K562 (cell line): ENCODE results near the gene PHACTR3. TPM values are rescaled to one million over a fixed set of nuclear protein-coding genes. Genes with fewer than 3 reads are reported as not detected.

Source experiments
- ATAC-seq: fragments of 200-7000 bp; cut with Tn5 transposase; 3 replicates; pipeline ENCODE4 v1.9.1; 2020; ENCODE audit warnings: moderate library complexity
- BruUV-seq: library from RNA; stranded (reverse); fragments of 400-500 nt; replicated peaks from 2 replicates; lab custom pipeline; 2021; lab: Mats Ljungman, UMichigan
- CTCF ChIA-PET: fragments of 300-600 bp; formaldehyde crosslinking; extraction: SDS; loops from one replicate; lab custom pipeline; 2021; ENCODE audit warnings: low intra/inter-chr PET ratio; lab: Yijun Ruan, JAX
- POLR2A ChIA-PET: fragments of 300-600, 350-650 bp; sonication (Branson Sonifier 250); formaldehyde crosslinking; extraction: SDS; loops from one replicate; lab custom pipeline; 2021; ENCODE audit warnings: antibody characterized with exemption, inconsistent platforms; lab: Yijun Ruan, JAX
- DNase-seq, 4 experiments: peaks; one replicate each; pipeline versions ENCODE4 v3.0.0 to v3.0.0-alpha.2; 2011 to 2018; ENCODE audit warnings: low spot score in 3 of 4, mixed read lengths in 3 of 4; ENCODE audit errors: extremely low read depth in 1 of 4
- FAIRE-seq: peaks from 2 replicates; lab custom pipeline; 2011; peaks lifted over from hg19 to GRCh38; lab: Jason Lieb, UNC
- H2AFZ ChIP-seq: 2 replicates; pipeline ENCODE4 v1.6.0; 2011; ENCODE audit warnings: low read depth, low read length, control low read depth, inconsistent platforms
- H3K27ac ChIP-seq: fragments of 200-600 bp; 3 replicates; pipeline ENCODE4 v1.8.0; 2011; ENCODE audit warnings: low read depth, mild to moderate bottlenecking, control low read depth, inconsistent platforms, low read length, moderate library complexity, mixed read lengths; ENCODE audit errors: extremely low read depth
- H3K27me3 ChIP-seq, 2 experiments: fragments of 300-600 bp in 1 of 2; 2 replicates in 1 of 2; 3 replicates in 1 of 2; pipeline versions ENCODE4 v1.6.0 to v1.8.0; 2011; ENCODE audit warnings: inconsistent platforms in 2 of 2, low read length in 2 of 2, mild to moderate bottlenecking in 1 of 2, mixed read lengths in 1 of 2, moderate library complexity in 1 of 2; ENCODE audit not compliant: control insufficient read depth in 2 of 2, insufficient read depth in 2 of 2
- H3K36me3 ChIP-seq: fragments of 300-600 bp; 3 replicates; pipeline ENCODE4 v1.8.0; 2011; ENCODE audit warnings: mild to moderate bottlenecking, low read length, inconsistent platforms; ENCODE audit not compliant: control insufficient read depth, insufficient read depth
- H3K4me1 ChIP-seq, 2 experiments: fragments of 200-600 bp in 1 of 2; replicated peaks in 1 of 2; 2 replicates in 1 of 2; 3 replicates in 1 of 2; pipeline versions ENCODE4 v1.5.1 to v1.8.0; 2011; ENCODE audit warnings: inconsistent platforms in 2 of 2, low read length in 2 of 2, mild to moderate bottlenecking in 1 of 2, mixed read lengths in 1 of 2, moderate library complexity in 1 of 2; ENCODE audit not compliant: control insufficient read depth in 2 of 2, insufficient read depth in 2 of 2
- H3K4me2 ChIP-seq: 2 replicates; pipeline ENCODE4 v1.6.1; 2011; ENCODE audit warnings: low read length, control low read depth, inconsistent platforms, mixed read lengths; ENCODE audit not compliant: insufficient read depth
- H3K4me3 ChIP-seq: fragments of 200-600 bp; sonication (generic), shearing (Covaris generic); 2 replicates; pipeline ENCODE4 v1.5.1; 2016; ENCODE audit warnings: control low read depth, inconsistent platforms
- H3K79me2 ChIP-seq: fragments of 200-600 bp; 3 replicates; pipeline ENCODE4 v1.8.0; 2011; ENCODE audit warnings: low read length, inconsistent platforms; ENCODE audit not compliant: control insufficient read depth, insufficient read depth
- H3K9ac ChIP-seq, 2 experiments: 2 replicates each; pipeline versions ENCODE4 v1.6.0 to v1.6.1; 2011; ENCODE audit warnings: low read depth in 2 of 2, low read length in 2 of 2, control low read depth in 1 of 2, inconsistent platforms in 1 of 2, mild to moderate bottlenecking in 1 of 2, mixed read lengths in 1 of 2; ENCODE audit not compliant: insufficient read depth in 1 of 2
- H3K9me1 ChIP-seq: one replicate; pipeline ENCODE4 v1.6.0; 2011; ENCODE audit warnings: inconsistent platforms, mild to moderate bottlenecking, low read length, moderate library complexity; ENCODE audit not compliant: control insufficient read depth, insufficient read depth
- H3K9me3 ChIP-seq: replicated peaks from 2 replicates; pipeline ENCODE4 v1.5.1; 2011; ENCODE audit warnings: low read depth, low read length, inconsistent platforms; ENCODE audit not compliant: control insufficient read depth, insufficient read depth
- H4K20me1 ChIP-seq: replicated peaks from 2 replicates; pipeline ENCODE4 v1.6.1; 2011; ENCODE audit warnings: low read length, inconsistent platforms, mixed read lengths; ENCODE audit not compliant: control insufficient read depth, insufficient read depth
- ADNP ChIP-seq: fragments of 200-800 bp; sonication (Bioruptor generic); IDR thresholded peaks from 2 replicates; pipeline ENCODE4 v1.6.1; 2016; ENCODE audit warnings: missing genetic modification characterization, missing compliant biosample characterization
- ATF7 ChIP-seq: fragments of 450-650 bp; IDR thresholded peaks from 2 replicates; pipeline ENCODE4 v1.7.1; 2014; ENCODE audit warnings: mild to moderate bottlenecking, moderate library complexity
- CBFA2T2 ChIP-seq: fragments of 450-650 bp; conservative IDR thresholded peaks from 2 replicates; pipeline ENCODE4 v1.6.1; 2017; ENCODE audit warnings: mild to moderate bottlenecking
- CXXC5 ChIP-seq: fragments of 250-450 bp; sonication (Bioruptor Pico); IDR thresholded peaks from 2 replicates; pipeline ENCODE4 v1.8.0; 2022; ENCODE audit warnings: inconsistent platforms, mild to moderate bottlenecking, moderate library complexity
- ELF2 ChIP-seq: fragments of 250-450 bp; sonication (Bioruptor Pico); IDR thresholded peaks from 2 replicates; pipeline ENCODE4 v1.5.0; 2021; ENCODE audit warnings: mild to moderate bottlenecking
- GTF2E2 ChIP-seq: fragments of 200-800 bp; sonication (Bioruptor generic); IDR thresholded peaks from 2 replicates; pipeline ENCODE4 v1.6.1; 2016; ENCODE audit warnings: missing genetic modification characterization, missing compliant biosample characterization
- HDGF ChIP-seq: fragments of 450-650 bp; IDR thresholded peaks from 2 replicates; pipeline ENCODE4 v1.6.1; 2016
- PHF8 ChIP-seq: fragments of 200-600 bp; sonication (generic); IDR thresholded peaks from 2 replicates; pipeline ENCODE4 v1.6.1; 2012; ENCODE audit warnings: mixed run types, mild to moderate bottlenecking, inconsistent platforms, low read length, moderate library complexity, borderline replicate concordance
- RBM14 ChIP-seq: fragments of 200-400 bp; formaldehyde crosslinking; IDR thresholded peaks from 2 replicates; pipeline ENCODE4 v1.6.1; 2018; ENCODE audit warnings: low read depth, mild to moderate bottlenecking, low read length, moderate library complexity, borderline replicate concordance; ENCODE audit not compliant: insufficient read depth
- STAT5A ChIP-seq: IDR thresholded peaks from 2 replicates; pipeline ENCODE4 v1.6.1; 2012; ENCODE audit warnings: low read length, inconsistent platforms, borderline replicate concordance
- TARDBP ChIP-seq: fragments of 450-650 bp; IDR thresholded peaks from 2 replicates; pipeline ENCODE4 v1.6.1; 2016
- TFAM ChIP-seq: fragments of 250-450 bp; sonication (Bioruptor Pico); conservative IDR thresholded peaks from 2 replicates; pipeline ENCODE4 v1.5.0; 2021; ENCODE audit warnings: mild to moderate bottlenecking, moderate library complexity
- ZBTB8A ChIP-seq: fragments of 450-650 bp; IDR thresholded peaks from 2 replicates; pipeline ENCODE4 v1.6.1; 2018; ENCODE audit warnings: mild to moderate bottlenecking, moderate library complexity; ENCODE audit not compliant: partially characterized antibody
- WGBS: fragments of 100-300 bp; shearing (Covaris generic); methylation state at CpG from one replicate; pipeline ENCODE4 v1.1.6; 2016; ENCODE audit warnings: low coverage, mixed read lengths; ENCODE audit not compliant: insufficient coverage; ENCODE audit errors: missing lambda C conversion rate; 5-methylcytosine and 5-hydroxymethylcytosine counted together
- in situ Hi-C: fragments of 300-500 bp; cut with MboI; formaldehyde crosslinking; loops from 4 replicates; pipeline ENCODE4 v1.15.0; 2018; ENCODE audit warnings: inconsistent platforms, mixed read lengths
- intact Hi-C: fragments of 100-400 bp; cut with micrococcal nuclease; formaldehyde crosslinking; loops from 2 replicates; pipeline ENCODE4 v1.14.2; 2022
- polyA plus RNA-seq, 8 experiments: library from polyadenylated mRNA; depleted of rRNA in 4 of 8; stranded (reverse) in 5 of 8; unstranded in 3 of 8; fragments of >200 nt; fragmentation: Nextera tagmentation in 2 of 8; fragmentation: Illumina TruSeq in 1 of 8; extraction: Ambion mirVana in 2 of 8; extraction: Trizol in 1 of 8; gene quantifications; 2 replicates each; pipeline versions ENCODE4 v1.2.1 to v1.2.3, GENCODE V29; 2011 to 2014; ENCODE audit warnings: inconsistent platforms in 1 of 8, missing spikeins in 1 of 8
- total RNA-seq, 7 experiments: library from RNA; depleted of rRNA in 6 of 7; stranded (reverse); fragments of >200 nt in 6 of 7; fragmentation: Illumina TruSeq in 2 of 7; extraction: Trizol in 2 of 7; gene quantifications; 2 replicates each; pipeline versions ENCODE4 v1.2.1 to v1.2.3, GENCODE V29; 2011 to 2021; ENCODE audit warnings: low replicate concordance in 1 of 7
- TF ChIP-seq, protein P1 (sequence below): sonication (generic); formaldehyde crosslinking; IDR thresholded peaks from 2 replicates; pipeline ENCODE4 v1.8.1; 2023; ENCODE audit warnings: mild to moderate bottlenecking, missing genetic modification reagents
- TF ChIP-seq, protein P2 (sequence below): IDR thresholded peaks from 2 replicates; pipeline ENCODE4 v1.6.1; 2014; ENCODE audit warnings: antibody characterized with exemption
- TF ChIP-seq, protein P3 (sequence below): fragments of 450-650 bp; formaldehyde crosslinking; IDR thresholded peaks from 2 replicates; pipeline ENCODE4 v1.4.0; 2022; ENCODE audit warnings: mild to moderate bottlenecking, moderate library complexity

The PHACTR3 gene
- total and polyA plus RNA-seq, 9 of the 15 experiments (the other 6 are each of a cell fraction or from before 2014, with no cell fraction given) = not detected

DNA sequence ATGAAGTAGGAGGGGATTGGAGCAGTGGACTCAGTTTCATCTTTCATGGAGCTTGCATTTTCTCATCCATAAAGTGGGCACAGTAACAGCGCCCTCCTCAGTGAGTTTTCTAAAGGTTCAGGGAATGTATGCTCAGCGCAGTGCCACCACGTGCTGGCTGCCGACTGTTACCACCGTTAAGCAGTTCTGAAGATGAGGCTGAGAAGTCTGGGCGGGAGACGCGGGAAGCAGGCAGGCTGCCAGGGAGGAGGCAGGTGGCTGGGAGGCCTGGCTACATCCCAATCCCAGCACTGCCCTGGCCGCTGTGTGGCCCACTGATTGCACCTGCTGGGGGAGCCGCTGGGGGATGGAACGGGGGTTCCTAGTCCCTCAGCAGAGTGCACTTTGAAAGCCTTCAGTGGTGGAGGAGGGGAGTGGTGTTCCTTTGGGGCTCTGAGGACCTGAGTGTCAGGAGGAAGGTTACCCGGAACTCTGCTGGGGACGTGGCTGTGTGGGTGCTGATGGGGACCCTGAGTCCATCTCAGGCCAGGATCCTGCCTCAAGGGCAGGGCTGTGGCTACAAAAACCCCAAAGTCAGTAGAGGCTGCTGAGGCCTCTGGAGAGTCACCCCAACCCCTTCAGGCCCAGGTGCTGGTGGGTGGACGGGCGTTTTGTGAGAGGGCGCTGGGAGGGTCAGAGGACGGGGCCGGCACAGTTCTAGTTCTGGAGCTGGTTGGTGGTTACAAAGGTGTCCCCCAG is 28.0 kb upstream of the PHACTR3 start:
- in situ Hi-C loops = no loop called here
- no peaks in the 10 kb centered on the region for H3K79me2 ChIP-seq
- no peak for TF ChIP-seq PHF8
- TF ChIP-seq GTF2E2 = no peak
- TF ChIP-seq, protein P1, sequence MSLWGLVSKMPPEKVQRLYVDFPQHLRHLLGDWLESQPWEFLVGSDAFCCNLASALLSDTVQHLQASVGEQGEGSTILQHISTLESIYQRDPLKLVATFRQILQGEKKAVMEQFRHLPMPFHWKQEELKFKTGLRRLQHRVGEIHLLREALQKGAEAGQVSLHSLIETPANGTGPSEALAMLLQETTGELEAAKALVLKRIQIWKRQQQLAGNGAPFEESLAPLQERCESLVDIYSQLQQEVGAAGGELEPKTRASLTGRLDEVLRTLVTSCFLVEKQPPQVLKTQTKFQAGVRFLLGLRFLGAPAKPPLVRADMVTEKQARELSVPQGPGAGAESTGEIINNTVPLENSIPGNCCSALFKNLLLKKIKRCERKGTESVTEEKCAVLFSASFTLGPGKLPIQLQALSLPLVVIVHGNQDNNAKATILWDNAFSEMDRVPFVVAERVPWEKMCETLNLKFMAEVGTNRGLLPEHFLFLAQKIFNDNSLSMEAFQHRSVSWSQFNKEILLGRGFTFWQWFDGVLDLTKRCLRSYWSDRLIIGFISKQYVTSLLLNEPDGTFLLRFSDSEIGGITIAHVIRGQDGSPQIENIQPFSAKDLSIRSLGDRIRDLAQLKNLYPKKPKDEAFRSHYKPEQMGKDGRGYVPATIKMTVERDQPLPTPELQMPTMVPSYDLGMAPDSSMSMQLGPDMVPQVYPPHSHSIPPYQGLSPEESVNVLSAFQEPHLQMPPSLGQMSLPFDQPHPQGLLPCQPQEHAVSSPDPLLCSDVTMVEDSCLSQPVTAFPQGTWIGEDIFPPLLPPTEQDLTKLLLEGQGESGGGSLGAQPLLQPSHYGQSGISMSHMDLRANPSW (CRISPR knock-in tag) = no peak
- TF ChIP-seq TARDBP = no peak
- no peak for TF ChIP-seq ELF2
- TF ChIP-seq ATF7 = no peak
- TF ChIP-seq HDGF = no peak
- TF ChIP-seq STAT5A = no peak
- no peak for TF ChIP-seq CBFA2T2
- TF ChIP-seq TFAM = no peak
- TF ChIP-seq CXXC5 (CRISPR knock-in tag) = no peak
- no peak for TF ChIP-seq ZBTB8A
- no peak for TF ChIP-seq RBM14
- TF ChIP-seq, protein P2, sequence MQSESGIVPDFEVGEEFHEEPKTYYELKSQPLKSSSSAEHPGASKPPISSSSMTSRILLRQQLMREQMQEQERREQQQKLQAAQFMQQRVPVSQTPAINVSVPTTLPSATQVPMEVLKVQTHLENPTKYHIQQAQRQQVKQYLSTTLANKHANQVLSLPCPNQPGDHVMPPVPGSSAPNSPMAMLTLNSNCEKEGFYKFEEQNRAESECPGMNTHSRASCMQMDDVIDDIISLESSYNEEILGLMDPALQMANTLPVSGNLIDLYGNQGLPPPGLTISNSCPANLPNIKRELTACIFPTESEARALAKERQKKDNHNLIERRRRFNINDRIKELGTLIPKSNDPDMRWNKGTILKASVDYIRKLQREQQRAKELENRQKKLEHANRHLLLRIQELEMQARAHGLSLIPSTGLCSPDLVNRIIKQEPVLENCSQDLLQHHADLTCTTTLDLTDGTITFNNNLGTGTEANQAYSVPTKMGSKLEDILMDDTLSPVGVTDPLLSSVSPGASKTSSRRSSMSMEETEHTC = no peak
- TF ChIP-seq ADNP (tag) = no peak
- TF ChIP-seq, protein P3, sequence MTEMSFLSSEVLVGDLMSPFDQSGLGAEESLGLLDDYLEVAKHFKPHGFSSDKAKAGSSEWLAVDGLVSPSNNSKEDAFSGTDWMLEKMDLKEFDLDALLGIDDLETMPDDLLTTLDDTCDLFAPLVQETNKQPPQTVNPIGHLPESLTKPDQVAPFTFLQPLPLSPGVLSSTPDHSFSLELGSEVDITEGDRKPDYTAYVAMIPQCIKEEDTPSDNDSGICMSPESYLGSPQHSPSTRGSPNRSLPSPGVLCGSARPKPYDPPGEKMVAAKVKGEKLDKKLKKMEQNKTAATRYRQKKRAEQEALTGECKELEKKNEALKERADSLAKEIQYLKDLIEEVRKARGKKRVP (CRISPR knock-in tag) = no peak
- H3K9me1 ChIP-seq = no peaks in the 10 kb centered on the region
- FAIRE-seq = no peak
- WGBS = 1% methylated on average over 15 of the region's 18 CpGs
- peaks cover 0 to 10% of the 10 kb centered on the region in 2 experiments; a peak in 2 of 5 replicates for H3K4me1 ChIP-seq
- H3K9me3 ChIP-seq = no peaks in the 10 kb centered on the region
- H2AFZ ChIP-seq = no peak overlapping the region
- BruUV-seq = no TSS peak
- DNase-seq = no peak
- H3K36me3 ChIP-seq = no peaks in the 10 kb centered on the region
- H4K20me1 ChIP-seq = peaks cover 2% of the 10 kb centered on the region; the same call in 1 of the 2 replicates
- no peak overlapping the region for H3K4me2 ChIP-seq
- ATAC-seq = no peak
- H3K27ac ChIP-seq = no peak overlapping the region
- intact Hi-C loops = no loop called here
- H3K4me3 ChIP-seq = no peak overlapping the region
- H3K9ac ChIP-seq = no peak overlapping the region
- ChIA-PET POLR2A (no interaction called here), CTCF (no interaction called here)
- H3K27me3 ChIP-seq = peaks cover 4 to 52% of the 10 kb centered on the region in 2 experiments; a peak in 3 of 5 replicates
